HG02571 (cell line): ENCODE data around the gene MTNR1B.

ENCODE experiments used
- ATAC-seq: cut with Tn5 transposase; IDR thresholded peaks from one replicate; pipeline ENCODE4 v1.9.1; 2021; ENCODE audit warnings: mild to moderate bottlenecking, moderate library complexity; ENCODE audit not compliant: unreplicated experiment

Gene MTNR1B

GRCh38 chr11:92977401-92977800, 8.0 kb downstream of the MTNR1B start:
- ATAC-seq = no peak

- ATAC-seq = no peak
Observed at GRCh38 chr11:92978271-92979111, 9.0 kb downstream of the MTNR1B start.

- ATAC-seq = no peak
Observed at GRCh38 chr11:92979176-92979575, 9.7 kb downstream of the MTNR1B start.

GRCh38 chr11:92980312-92980711, 10.9 kb downstream of the MTNR1B start:
- ATAC-seq = no peak

- ATAC-seq = no peak
Observed at GRCh38 chr11:92981508-92982043, 12.1 kb downstream of the MTNR1B start.

GRCh38 chr11:92986585-92986984, 17.1 kb downstream of the MTNR1B start:
- no peak for ATAC-seq

GRCh38 chr11:92993004-92993403, 23.6 kb downstream of the MTNR1B start:
- ATAC-seq = no peak

- no peak for ATAC-seq
Observed at GRCh38 chr11:93000511-93001476, 31.3 kb downstream of the MTNR1B start.

GRCh38 chr11:93001806-93002205, 32.4 kb downstream of the MTNR1B start:
- no peak for ATAC-seq

- no peak for ATAC-seq
Observed at GRCh38 chr11:93002380-93002779, 32.9 kb downstream of the MTNR1B start.

GRCh38 chr11:93005239-93005638, 35.8 kb downstream of the MTNR1B start:
- no peak for ATAC-seq

GRCh38 chr11:93013646-93014045, 44.2 kb downstream of the MTNR1B start:
- no peak for ATAC-seq

- no peak for ATAC-seq
Observed at GRCh38 chr11:93016595-93016994, 47.1 kb downstream of the MTNR1B start.

- no peak for ATAC-seq
Observed at GRCh38 chr11:93017821-93018690, 48.6 kb downstream of the MTNR1B start.

- no peak for ATAC-seq
Observed at GRCh38 chr11:93020248-93021046, 51.0 kb downstream of the MTNR1B start.

GRCh38 chr11:93024369-93024768, 54.9 kb downstream of the MTNR1B start:
- ATAC-seq = no peak

- ATAC-seq = no peak
Observed at GRCh38 chr11:93025558-93026255, 56.3 kb downstream of the MTNR1B start.

GRCh38 chr11:93028960-93029522, 59.6 kb downstream of the MTNR1B start:
- ATAC-seq = no peak

GRCh38 chr11:93031386-93031785, 61.9 kb downstream of the MTNR1B start:
- no peak for ATAC-seq
